Measurements from ENCODE around the gene CSAD.

Gene CSAD

DNA sequence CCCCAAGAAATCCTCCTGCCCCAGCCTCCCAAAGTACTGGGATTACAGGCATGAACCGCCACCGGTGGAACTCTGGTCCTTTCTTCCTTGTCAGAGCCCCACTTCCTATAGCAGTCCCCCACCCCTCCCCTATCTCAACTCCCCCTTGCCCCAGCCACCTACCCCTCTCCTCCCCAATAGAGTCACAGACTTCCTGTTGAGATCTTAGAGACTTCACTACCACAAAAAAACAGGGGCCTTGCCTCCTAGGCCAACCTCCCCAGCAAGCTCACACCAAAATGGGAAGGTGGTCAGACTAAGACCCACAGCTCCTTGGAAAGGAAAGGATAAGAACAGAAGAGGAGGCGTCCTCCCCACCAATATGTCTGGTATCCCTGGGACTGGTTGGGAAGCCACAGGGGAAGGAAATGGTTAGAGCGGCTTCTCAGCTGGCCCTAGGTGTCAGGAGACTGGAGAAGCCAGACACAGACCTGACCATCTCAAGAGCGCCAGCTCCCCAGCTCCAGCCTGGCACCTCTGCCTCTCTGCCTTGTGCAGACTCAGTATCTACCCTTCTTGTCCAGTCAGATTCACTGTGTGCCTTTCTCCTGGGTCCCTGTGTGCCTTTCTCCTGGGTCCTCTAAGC is 17.9 kb upstream of the CSAD start:
- H3K27ac ChIP-seq: no peak overlapping the region
- TF ChIP-seq, protein P1, sequence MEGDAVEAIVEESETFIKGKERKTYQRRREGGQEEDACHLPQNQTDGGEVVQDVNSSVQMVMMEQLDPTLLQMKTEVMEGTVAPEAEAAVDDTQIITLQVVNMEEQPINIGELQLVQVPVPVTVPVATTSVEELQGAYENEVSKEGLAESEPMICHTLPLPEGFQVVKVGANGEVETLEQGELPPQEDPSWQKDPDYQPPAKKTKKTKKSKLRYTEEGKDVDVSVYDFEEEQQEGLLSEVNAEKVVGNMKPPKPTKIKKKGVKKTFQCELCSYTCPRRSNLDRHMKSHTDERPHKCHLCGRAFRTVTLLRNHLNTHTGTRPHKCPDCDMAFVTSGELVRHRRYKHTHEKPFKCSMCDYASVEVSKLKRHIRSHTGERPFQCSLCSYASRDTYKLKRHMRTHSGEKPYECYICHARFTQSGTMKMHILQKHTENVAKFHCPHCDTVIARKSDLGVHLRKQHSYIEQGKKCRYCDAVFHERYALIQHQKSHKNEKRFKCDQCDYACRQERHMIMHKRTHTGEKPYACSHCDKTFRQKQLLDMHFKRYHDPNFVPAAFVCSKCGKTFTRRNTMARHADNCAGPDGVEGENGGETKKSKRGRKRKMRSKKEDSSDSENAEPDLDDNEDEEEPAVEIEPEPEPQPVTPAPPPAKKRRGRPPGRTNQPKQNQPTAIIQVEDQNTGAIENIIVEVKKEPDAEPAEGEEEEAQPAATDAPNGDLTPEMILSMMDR (IDR thresholded peaks at IDR 0.05): no peak
- TF ChIP-seq ZFX (IDR thresholded peaks at IDR 0.05; ENCODE audit: borderline replicate concordance): no peak

- TF ChIP-seq, protein P1 (IDR thresholded peaks at IDR 0.05): no peak
- TF ChIP-seq ZFX (IDR thresholded peaks at IDR 0.05; ENCODE audit: borderline replicate concordance): no peak
- no peak overlapping the region for H3K27ac ChIP-seq
These were observed 16.4 kb upstream of the CSAD start for GRCh38 chr12:53197011-53197640.

GRCh38 chr12:53196486-53196885 is 15.8 kb upstream of the CSAD start:
- TF ChIP-seq ZFX (IDR thresholded peaks at IDR 0.05; ENCODE audit: borderline replicate concordance): no peak
- TF ChIP-seq, protein P1 (IDR thresholded peaks at IDR 0.05): no peak
- H3K27ac ChIP-seq: no peak overlapping the region

DNA sequence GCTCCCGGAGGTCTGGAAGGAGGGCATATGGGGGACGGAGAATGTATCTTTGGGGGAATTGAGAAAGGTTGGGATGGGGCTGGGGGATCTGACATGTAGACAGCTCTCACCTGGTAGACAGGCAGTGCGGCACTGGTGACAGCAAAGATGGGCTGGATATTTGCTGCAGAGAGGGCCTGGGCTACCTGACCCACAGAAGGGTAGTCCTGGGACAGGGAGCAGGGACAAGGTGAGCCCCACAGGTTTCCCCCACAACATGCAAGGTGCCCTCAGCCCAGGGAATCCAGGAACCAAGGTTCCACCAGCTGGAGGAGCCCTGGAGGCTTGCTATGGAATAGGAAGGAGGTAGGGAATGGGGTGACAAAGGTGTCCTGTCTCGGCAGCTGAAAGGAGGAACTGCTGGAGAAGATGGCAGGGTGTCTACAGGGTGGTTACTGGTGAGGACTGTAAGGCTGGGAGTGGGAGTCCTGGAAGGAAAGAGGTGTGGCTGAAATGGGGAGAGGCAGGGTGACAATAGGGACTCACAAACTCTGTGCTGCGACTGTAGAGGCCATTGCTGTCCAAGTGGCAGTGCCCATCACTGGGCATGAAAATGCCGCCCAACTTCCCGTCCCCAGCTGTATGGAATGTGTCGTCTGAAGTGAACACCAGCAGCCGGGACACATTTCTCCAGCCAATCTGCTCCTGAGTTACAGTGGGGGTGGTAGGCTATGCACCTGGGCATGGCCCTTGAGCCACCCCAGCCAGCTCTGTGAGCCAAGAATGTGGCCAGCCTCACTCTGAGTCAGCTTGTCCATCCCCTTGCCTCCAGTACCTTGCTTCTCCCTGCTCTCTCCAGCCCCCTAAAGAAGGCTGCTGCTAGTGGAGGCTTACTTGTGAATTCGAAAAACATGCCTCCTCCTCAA is 15.0 kb upstream of the CSAD start:
- no peak overlapping the region for H3K27ac ChIP-seq
- TF ChIP-seq ZFX (IDR thresholded peaks at IDR 0.05; ENCODE audit: borderline replicate concordance): no peak
- TF ChIP-seq, protein P1 (IDR thresholded peaks at IDR 0.05): no peak

DNA sequence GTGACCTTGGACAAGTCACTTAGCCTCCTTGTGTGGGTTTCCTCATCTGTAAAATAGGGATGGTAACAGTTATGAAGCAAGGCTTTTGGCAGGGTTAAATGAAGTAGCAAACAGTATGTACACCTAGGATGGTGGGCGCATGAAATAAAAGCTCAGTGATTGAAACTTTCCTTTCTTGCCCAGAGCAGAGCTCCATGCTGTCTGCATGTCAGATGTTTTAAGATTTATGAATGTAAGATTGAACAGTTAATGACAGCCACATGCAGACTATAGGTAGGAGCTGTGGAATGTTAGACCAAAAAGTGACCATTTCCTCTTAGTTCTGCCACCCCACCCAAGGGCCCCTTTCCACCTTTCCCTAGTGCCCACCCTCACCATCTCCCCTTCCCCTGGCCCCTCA is 14.2 kb upstream of the CSAD start:
- no peak overlapping the region for H3K27ac ChIP-seq
- TF ChIP-seq, protein P1 (IDR thresholded peaks at IDR 0.05): no peak
- TF ChIP-seq ZFX (IDR thresholded peaks at IDR 0.05; ENCODE audit: borderline replicate concordance): no peak

DNA sequence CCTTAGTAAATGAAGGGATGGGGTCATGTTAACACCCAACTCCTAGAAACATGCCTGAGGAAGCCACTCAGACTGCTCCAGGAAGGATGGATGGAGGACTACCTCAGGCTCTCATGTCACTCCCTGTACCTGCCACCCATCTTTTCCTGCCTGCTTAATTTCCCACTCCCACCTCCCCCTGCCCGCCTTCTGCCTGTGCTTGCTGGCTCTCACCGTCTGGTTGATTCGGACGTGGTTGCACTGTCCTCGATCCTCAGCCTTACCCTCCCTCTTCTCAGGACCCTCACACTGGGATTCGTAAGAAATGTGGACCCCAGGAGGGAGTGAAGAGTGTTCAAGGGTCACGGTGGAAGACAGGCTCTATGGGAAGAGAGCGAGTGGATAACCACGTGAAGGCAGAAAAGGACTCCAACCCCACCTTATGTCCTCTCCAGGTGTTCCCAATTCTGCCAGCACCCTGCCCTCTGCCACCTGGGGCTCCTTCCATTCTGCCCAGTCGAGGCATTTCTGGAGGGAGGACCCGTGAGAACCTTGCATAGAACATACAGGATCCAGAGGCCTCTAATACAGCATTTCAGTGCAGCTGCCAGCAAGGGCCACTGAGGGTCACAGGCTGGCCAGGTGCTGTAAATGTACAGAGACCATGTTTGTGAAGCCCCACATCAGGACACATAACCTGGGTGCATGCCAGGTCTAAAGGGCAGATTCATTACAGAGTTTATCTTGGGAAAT is 13.4 kb upstream of the CSAD start:
- no peak overlapping the region for H3K27ac ChIP-seq

More for the DNA sequence above, 13.4 kb upstream of the CSAD start:
- TF ChIP-seq, protein P1 (IDR thresholded peaks at IDR 0.05): no peak
- TF ChIP-seq ZFX (IDR thresholded peaks at IDR 0.05; ENCODE audit: borderline replicate concordance): no peak

Measured in 22Rv1 (cell line).